Activated CD4-positive, CD25-positive, alpha-beta regulatory T cell treated with anti-CD3 and anti-CD28 coated beads, Interleukin-2, amount 50 U/mL, for 72 hours (primary cell): ENCODE data around the gene CEP85.

Experiments used
- DNase-seq: peaks from one replicate; pipeline ENCODE4 v3.0.0; 2021

The CEP85 gene

GRCh38 chr1:26233903-26234643 is at the start of gene CEP85:
Gene CEP85 (plus strand): TSS chr1:26234200. CDS start chr1:26239784, 5,584 bp downstream.
- DNase-seq: peak; percentile 99

- DNase-seq: no peak
Measured at GRCh38 chr1:26184883-26185282, 49.1 kb upstream of the CEP85 start.

- DNase-seq: no peak
Measured at GRCh38 chr1:26187882-26188281, 46.1 kb upstream of the CEP85 start.

- DNase-seq: no peak
Measured at GRCh38 chr1:26188477-26188876, 45.5 kb upstream of the CEP85 start.

- DNase-seq: no peak
Measured at GRCh38 chr1:26189331-26189730, 44.7 kb upstream of the CEP85 start.

GRCh38 chr1:26189751-26190275 is 44.2 kb upstream of the CEP85 start:
- no peak for DNase-seq

GRCh38 chr1:26190373-26190987 is 43.5 kb upstream of the CEP85 start, which contains the start of gene CATSPER4:
Gene CATSPER4 (plus strand): TSS chr1:26190602. CDS start chr1:26190628, 26 bp downstream.
- no peak for DNase-seq

- no peak for DNase-seq
Measured at GRCh38 chr1:26191739-26192138, 42.3 kb upstream of the CEP85 start.

- no peak for DNase-seq
Measured at GRCh38 chr1:26195805-26196204, 38.2 kb upstream of the CEP85 start.

GRCh38 chr1:26197301-26197700 is 36.7 kb upstream of the CEP85 start:
- DNase-seq: no peak

- DNase-seq: no peak
Measured at GRCh38 chr1:26197813-26198212, 36.2 kb upstream of the CEP85 start.

GRCh38 chr1:26200413-26200812 is 33.6 kb upstream of the CEP85 start:
- no peak for DNase-seq

- DNase-seq: no peak
Measured at GRCh38 chr1:26203642-26204318, 30.2 kb upstream of the CEP85 start.

- DNase-seq: no peak
Measured at GRCh38 chr1:26210147-26210870, 23.7 kb upstream of the CEP85 start.

- DNase-seq: no peak
Measured at GRCh38 chr1:26212726-26213125, 21.3 kb upstream of the CEP85 start.

GRCh38 chr1:26213335-26213905 is 20.6 kb upstream of the CEP85 start:
- DNase-seq: no peak

- DNase-seq: no peak
Measured at GRCh38 chr1:26215246-26215645, 18.8 kb upstream of the CEP85 start.

- DNase-seq: no peak
Measured at GRCh38 chr1:26218906-26219494, 15.0 kb upstream of the CEP85 start.

GRCh38 chr1:26220199-26220912 is 13.6 kb upstream of the CEP85 start:
- no peak for DNase-seq

- no peak for DNase-seq
Measured at GRCh38 chr1:26221094-26221493, 12.9 kb upstream of the CEP85 start.

GRCh38 chr1:26224606-26225005 is 9.4 kb upstream of the CEP85 start:
- no peak for DNase-seq
